Activated naive CD4-positive, alpha-beta T cell treated with Interleukin-2 at 50 U/mL for 16 hours (primary cell): ENCODE measurements around the gene RASD1.

Experiments
- DNase-seq: peaks from one replicate; pipeline ENCODE4 v3.0.0-alpha.2; 2020

The RASD1 gene

DNA sequence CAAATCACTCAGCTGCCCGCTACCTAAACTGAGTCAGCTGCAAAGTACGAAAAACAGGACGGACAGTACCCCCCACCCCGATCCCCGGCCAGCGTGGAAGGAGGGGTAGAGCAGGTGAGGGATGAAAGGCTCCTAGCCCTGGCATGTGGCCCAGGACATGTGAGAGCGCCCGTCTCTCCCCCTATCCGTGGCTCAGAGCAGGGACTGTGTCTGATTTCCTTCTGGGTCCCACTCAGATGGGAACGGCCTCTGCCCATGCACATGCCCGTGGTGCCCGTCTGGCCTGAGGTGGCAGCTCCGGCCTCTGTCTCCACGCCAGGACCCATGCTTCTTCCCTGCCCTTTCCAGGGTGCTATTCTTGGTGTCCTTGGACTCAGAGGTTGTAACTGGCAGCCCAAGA, 30.2 kb upstream of the RASD1 start:
- DNase-seq, result no peak

GRCh38 chr17:17525956-17526355, 29.8 kb upstream of the RASD1 start:
- DNase-seq, result no peak

DNA sequence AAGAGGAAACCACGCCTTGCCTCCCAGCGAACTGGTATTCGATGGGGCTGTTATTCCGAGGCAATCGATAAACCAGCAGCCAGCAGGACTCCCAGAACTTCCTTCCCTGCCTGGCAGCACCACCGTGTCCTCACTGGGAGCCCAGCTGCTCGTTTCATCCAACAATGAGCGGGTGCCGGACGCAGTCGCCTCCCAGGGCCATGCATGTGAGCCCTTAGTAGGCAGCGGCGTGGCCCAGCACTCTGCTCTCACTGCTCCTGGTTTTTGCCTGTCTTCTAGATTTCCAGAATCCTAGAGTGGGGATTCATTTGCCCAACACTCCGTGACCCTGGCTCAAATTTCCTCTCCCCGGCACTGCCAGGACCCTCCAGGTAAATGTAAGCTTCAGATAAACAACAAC, 29.1 kb upstream of the RASD1 start:
- no peak for DNase-seq

- DNase-seq, result no peak
Measured at GRCh38 chr17:17523731-17524490, 27.7 kb upstream of the RASD1 start.

DNA sequence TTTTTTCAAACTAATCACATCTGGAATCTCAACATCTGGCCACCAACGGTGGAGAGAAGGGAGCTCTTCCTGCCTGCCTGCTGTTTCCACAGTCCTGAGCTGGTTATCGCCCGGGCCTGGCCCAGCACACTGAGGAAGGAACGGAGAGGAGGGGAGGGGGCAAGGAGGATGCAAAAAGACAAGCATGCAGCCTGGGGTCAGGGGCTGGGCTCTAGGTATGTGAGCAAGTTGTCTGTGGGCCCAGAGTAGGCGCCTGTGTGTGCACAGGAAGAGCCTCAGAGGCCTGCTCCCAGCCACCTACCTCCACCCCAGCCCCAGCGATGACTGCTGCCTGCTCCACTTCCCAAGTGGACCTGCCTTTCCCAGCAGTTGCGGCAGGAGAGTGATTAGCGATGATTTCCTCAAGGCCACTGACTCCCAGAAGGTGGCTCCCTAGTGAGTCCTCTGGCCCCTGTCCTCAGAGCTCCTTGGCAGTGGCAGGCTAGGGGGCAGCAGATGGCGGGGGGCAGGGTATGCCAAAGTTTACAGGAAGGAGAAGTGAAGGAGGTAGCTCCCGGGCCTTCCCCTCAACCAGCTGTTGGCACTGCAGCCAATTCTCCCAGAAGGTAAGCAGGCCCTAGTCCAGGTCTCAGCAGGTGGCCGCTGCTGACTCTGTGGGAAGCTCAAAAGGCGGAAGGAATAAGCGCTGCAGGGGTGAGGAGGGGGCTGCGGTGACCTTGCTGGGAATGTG, 27.0 kb upstream of the RASD1 start:
- no peak for DNase-seq

DNA sequence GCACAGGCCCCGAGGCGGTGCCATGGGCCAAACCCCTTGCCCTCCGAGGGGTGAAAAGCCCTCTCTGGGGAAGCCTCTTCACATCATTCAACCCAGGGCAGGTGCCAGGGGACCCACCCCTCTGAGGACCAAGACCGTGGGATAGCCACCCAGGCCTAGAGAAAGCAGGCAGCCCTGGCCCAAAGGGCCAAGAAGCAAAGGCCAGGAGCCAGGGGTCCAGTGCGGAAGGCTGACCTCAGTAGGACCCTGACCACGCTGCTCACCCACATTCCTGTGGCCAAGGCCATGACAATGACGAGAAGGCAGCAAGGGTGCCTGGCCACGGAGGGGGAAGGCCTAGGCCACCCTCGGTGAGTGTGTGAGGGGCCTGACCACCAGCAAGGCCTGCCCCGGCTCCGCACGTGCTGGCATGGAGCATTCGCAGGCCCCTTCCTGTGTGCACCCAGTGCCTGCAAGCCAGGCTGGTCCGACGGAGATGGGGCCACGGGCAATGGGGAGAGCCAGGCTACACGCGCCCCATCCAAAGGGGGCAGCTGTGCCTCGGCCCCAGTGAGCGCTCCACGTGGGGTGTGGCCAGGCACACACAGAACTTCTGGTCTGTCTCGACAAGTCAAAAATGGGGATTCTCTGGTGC, 24.5 kb upstream of the RASD1 start:
- no peak for DNase-seq

- DNase-seq, result no peak
Measured at GRCh38 chr17:17519886-17520285, 23.7 kb upstream of the RASD1 start.

GRCh38 chr17:17518951-17519350, 22.8 kb upstream of the RASD1 start:
- DNase-seq, result no peak

- DNase-seq, result no peak
Measured at GRCh38 chr17:17518014-17518413, 21.8 kb upstream of the RASD1 start.

- DNase-seq, result no peak
Measured at GRCh38 chr17:17516941-17517720, 20.9 kb upstream of the RASD1 start.

- no peak for DNase-seq
Measured at GRCh38 chr17:17515934-17516930, 20.0 kb upstream of the RASD1 start.

DNA sequence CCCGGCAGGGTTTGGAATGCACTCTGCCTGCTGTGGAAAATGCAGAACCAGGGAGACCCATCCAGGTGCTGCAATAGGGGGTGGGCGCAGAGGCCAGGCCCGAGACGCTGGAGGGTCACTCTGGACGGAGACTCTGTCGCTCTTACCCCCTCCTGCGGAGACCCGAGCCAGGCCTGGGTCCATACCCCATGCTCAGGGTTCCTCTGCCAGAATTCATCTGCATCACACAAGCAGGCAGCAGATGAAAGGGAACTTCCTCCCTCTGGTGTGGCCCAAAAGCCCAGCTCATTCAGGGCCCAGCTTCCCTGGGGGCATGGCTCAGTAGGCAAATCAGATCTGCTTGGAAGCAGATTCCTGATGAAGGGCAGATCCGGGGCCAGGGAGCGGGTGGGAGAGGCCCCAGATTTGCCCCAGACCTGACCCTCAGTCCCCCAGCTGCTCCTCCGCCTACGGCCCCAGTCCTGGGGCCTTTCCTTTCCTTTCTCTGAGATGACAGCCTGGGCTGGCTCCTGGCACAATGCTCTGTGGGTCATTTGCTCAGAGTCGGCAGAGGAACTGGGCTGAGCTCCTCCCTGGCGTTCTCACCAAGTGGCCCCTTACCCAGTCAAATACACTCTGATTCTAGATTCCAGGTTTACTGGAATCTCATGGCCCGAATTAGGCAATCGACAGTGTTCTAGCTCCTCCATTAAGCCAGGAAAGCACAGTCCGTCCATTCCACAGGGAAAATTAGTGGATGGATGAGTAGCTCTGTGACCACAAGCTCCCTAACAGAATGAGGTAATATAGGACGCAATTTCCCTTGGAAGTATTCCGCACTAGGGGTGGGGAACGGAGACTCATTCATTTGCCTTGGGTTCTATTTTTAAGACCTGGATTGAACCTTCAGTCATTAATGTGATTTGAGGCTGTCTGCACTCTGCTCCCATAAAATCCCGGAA, 19.1 kb upstream of the RASD1 start:
- no peak for DNase-seq

DNA sequence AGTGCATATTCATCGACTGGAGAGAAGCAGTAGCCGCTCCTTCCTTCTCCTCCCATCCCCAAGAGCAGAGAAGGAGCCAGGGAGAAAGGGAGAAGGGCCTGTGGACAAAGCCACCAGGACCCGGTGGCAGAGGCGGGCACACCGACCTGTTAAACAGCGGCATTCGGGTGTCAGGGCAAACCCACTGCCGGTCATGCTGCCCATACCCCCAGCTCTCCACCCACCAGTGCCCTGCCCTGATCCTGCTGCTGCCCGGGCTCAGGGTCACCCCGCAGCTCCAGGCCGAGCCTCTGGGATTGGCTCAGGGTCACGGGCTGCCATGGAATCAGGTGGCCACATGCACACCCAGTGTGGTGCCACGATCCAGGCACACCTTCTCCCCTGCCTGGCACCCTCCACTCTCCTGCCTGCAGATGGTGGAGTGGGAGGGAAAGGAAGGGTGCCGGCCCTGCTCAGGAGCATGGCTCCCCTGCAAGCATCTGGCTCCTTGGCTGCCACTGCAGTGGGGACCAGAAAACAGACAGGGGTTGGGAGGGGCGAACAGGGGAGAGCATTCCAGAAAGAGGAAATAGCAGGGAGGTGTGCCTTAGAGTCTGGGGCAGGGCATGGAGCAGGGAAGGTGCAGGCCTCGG, 18.3 kb upstream of the RASD1 start:
- no peak for DNase-seq

- no peak for DNase-seq
Measured at GRCh38 chr17:17513626-17514025, 17.4 kb upstream of the RASD1 start.

GRCh38 chr17:17512866-17513265, 16.7 kb upstream of the RASD1 start:
- no peak for DNase-seq

DNA sequence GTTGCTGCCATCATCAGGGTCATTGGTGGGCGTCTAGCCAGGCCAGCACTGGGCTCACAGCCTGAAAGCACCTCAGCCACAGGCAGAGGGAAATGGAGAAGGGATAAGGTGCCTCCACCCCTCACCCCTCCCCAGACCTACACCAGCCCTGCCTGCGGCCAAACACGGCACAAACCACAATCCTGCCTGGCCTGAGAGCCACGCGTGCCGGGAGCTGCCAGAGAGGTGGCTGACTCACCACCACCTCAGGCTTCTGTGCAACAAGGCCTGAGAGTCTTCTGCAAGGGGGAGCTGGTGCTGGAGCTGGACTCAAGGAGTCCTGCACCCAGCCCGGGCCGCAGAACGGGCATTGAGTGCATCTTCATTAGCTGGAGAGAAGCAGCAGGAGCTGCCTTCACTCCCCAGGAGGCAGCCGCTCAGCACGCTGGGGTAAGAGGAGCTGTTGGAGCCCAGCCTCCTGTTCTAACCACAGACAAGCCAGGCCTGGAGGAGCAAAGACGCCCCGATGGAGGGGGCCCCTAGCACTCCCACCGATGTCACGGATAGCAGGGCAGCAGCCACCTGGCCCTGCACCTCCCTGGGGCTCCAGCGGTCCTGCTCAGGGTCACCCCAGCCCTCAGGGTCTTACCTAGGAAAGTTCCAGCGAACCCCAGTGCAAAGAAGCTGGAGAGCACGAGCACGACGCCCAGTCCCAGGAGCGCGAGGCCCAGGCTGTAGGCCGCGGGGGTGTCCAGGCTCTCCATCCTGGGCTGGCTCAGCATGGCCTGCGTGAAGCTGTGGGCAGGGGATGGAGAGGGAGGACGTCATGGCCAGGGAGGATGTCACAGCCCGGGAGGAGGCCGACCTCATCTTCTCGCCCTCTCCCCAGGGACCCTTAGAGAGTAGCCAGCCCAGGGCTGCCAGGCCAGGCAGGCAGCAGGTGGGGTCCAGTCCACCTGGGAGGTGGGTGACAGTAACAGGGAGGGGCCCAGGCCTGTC, 16.0 kb upstream of the RASD1 start:
- DNase-seq, result no peak

GRCh38 chr17:17511293-17511741, 15.1 kb upstream of the RASD1 start:
- DNase-seq, result no peak

GRCh38 chr17:17510456-17511292, 14.5 kb upstream of the RASD1 start:
- no peak for DNase-seq
